HG03469 (cell line): ENCODE data around the gene ZNF541.
"Not testable (repeated sequence)": the region's sequence is repeated elsewhere in the genome, so short reads cannot be mapped to it uniquely, and the experiment has no call there.

Source experiments
- ATAC-seq: cut with Tn5 transposase; IDR thresholded peaks from one replicate; pipeline ENCODE4 v1.9.1; 2021; ENCODE audit warnings: mild to moderate bottlenecking, moderate library complexity, moderate number of reproducible peaks; ENCODE audit not compliant: unreplicated experiment

The ZNF541 gene

DNA sequence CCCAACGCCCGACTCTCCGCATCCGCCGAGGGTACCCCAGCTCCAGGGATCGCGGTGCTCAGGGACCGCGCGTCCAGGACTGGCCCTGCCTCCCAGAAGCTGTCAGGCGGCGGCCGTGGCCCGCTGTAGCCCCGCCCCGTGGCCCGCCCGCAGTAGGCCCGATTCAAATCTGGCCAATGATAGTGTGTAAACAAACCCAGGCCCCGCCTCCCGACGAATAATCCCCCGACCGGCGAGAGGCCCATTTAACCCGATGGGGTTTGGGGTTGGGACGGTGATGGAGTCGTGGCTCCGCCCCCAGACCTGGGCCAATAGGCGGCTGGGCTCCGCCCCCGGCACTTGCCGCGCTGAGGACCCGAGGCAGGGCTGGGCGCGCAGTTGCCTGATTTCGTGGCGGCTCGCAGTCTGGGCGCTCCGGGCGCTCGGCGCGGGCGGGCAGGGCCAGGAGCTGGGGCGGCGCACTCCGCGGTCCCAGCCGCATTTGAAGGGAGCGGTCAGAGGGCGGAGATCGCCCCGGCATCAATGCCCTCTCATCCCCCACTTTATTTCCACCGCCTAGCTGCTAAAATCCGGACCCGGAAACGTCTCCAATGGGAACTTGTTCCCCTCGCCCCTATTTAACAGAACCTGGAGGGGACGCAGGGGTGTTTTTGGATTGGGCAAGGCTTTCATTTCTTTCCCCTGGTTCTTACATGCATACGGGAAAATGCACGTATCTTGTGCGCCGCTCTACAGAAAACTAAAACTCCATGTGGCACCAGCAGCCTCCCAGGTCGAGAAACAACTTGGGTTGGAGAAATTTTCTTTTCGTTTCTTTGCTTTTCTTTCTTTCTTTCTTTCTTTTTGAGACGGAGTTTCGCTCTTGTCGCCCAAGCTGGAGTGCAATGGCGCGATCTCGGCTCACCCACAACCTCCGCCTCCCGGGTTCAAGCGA lies 27.6 kb upstream of the ZNF541 start:
- ATAC-seq = peak; percentile 79

DNA sequence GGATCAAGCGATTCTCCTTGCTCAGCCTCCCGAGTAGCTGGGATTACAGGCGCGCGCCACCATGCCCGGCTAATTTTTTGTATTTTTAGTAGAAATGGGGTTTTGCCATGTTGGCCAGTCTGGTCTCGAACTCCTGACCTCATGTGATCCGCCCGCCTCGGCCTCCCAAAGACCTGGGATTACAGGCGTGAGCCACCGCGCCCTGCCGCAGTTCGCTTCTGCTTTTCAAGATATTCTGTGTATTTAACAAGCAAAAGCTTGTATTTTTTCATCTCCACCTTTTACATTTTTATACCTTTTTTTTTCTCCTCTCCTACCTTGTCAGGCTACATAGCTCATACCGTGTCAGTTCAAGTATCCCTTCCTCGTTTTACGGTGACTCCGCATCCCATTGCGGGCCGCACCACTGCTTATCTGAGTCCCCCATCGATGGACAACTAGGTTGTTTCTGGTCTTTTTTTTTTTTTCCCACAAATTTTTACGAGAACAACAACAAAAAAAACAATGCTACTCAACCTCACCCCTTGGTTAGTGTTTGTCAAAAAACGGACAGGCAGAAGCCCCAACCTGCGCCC lies 26.8 kb upstream of the ZNF541 start:
- not testable (repeated sequence) for ATAC-seq

DNA sequence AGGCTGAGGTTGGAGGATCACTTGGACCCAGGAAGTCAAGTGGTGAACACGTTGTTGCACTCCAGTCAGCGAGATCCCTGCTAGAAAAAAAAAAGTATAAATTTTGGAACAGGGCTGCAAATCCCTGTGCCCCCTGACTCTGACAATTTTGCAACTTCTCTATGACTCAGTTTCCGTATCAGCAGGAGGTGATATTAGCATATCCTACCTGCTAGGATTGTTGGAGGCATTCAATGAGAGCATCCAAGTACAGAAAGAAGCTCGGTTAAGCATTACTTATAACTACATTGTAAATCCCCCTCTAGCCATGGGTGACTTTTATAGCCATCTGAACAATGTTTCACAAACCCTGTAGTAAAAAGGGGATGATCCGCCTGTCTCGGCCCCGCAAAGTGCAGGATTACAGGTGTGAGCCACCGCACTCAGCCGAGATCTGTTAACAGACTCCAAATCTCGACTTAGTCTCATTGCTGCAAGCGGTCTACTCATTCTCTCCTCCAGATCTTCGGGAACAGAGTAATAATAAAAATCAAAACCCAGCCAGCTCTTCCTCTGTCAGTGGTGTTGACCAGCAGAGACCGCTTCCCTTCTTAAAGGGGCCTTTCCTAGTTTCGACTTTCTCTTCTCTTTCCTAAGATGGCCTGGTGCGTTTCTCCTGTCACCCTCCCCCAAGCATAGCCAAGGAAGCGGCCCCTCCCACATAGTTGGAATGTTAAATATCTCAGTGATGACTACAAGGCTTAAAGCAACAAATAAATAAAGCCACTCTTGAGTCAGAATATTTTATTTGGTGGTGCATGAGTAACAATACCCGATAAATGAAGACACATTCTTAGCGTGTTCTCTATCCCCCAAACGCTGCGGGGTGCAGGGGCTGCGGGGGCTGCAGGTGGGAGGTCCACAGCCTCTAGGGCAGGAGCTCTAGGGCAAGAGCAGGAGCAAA lies 25.7 kb upstream of the ZNF541 start:
- no peak for ATAC-seq

DNA sequence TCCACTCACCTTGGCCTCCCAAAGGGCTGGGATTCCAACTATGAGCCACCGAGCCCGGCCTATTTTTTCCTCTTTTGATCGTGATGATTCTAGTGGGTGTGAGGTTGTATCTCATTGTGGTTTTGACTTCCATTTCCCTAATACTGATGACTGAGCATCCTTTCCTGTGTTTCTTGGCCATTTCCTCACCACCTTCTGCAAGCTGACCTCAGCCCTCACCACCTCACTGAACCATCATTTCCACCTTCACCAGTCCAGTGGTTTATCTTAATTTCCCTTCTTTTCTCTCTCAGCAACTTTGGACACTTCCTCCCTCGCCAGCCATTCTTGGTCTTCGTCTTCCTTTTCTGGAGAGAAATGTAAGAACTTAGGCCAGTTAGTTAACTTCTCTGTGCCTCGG lies 23.0 kb upstream of the ZNF541 start:
- no peak for ATAC-seq

DNA sequence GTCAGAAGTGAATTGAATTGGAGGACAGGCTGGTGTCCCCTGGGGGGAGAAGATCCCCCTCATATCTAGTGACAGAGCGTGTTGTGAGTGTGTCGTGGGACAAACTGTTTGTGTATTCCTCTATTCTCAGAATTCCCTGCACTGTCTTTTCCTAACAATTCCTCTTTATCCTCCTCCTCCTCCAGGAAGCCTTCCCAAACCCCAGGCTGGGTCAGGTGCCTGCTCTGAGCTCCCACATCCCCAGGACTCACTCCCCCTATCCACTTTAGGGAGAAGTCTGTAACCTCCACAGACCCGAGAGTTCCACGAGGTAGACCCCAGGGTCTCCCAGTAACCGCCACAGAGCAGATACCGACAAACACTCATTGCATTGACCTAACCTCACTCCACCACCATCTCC lies 20.9 kb upstream of the ZNF541 start:
- ATAC-seq = no peak

DNA sequence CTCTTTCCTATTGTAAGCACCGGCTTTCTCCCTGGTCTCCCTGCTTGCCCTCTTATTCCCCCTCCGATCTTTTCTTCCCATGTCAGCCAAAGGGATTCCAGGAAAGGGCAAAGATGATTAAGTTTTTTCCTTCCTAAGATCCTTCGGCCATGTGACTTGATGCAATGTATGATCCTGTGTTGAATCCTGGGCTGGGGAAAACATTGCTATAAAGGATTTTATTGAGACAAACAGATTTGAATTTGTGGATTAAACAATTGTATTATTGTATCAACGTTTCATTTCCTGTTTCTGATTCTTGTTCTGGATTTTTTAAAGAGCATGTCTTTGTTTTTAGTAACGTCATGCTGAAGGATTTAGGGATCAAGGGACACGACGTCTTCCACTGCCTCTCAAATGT lies 16.9 kb upstream of the ZNF541 start:
- no peak for ATAC-seq

DNA sequence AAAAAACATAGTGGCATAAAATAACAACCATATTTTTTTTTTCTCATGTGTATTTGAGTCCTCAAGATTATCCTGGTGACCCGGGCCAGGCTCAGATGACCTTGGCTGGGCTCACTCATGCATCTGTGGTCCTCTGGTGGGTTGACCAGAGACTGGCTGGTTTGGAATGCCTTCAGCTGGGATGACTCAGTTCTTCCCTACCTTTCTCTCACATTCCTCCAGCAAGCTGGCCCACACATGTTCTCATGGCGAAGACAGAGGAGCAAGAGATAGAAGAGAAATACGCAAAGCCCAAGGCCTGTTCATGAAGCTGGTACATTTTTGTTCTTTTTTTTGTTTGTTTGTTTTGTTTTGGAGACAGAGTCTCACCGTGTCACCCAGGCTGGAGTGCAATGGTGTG lies 14.3 kb upstream of the ZNF541 start:
- no peak for ATAC-seq

DNA sequence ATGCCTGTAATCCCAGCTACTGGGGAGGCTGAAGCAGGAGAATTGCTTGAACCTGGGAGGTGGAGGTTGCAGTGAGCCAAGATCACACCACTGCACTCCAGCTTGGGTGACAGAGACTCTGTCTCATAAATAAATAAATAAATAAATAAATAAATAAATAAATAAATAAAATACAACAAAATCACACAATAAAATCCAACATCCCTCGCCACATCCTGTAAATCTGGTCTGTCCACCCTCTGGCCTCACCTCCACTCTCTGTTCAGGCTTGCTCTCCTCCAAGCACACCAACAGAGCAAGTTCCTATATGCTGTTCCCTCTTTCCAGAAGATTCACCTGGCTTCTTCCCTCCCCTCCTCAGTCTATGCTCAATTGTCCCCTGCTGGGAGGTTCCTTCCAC lies 10.2 kb upstream of the ZNF541 start:
- not testable (repeated sequence) for ATAC-seq

DNA sequence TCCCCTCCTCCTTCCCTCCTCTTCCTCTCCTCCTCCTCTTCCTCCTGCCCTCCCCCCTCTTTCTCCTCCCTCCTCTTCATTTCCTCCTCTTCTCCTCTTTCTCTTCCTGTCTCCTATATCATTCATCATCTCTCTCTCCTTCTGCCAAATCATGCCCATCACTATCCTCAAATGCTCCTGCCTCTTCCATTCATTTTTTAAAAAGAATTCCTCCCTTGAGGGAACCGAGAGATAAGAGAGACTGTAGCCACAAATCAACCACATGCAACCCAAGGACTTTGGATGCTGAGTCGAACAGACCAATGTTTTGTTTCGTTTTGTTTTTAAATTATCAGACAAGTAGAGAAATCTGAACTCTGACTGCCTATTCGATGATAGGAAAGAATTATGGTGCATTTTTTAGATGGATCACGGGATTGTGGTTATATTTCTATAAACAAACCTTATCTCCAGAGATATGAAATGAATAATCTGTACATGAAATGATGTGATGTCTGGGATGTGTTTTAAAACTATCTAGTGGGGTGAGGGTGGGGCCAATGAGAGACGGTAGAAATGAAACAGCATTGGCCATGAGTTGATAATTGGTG lies 9.5 kb upstream of the ZNF541 start:
- no peak for ATAC-seq

DNA sequence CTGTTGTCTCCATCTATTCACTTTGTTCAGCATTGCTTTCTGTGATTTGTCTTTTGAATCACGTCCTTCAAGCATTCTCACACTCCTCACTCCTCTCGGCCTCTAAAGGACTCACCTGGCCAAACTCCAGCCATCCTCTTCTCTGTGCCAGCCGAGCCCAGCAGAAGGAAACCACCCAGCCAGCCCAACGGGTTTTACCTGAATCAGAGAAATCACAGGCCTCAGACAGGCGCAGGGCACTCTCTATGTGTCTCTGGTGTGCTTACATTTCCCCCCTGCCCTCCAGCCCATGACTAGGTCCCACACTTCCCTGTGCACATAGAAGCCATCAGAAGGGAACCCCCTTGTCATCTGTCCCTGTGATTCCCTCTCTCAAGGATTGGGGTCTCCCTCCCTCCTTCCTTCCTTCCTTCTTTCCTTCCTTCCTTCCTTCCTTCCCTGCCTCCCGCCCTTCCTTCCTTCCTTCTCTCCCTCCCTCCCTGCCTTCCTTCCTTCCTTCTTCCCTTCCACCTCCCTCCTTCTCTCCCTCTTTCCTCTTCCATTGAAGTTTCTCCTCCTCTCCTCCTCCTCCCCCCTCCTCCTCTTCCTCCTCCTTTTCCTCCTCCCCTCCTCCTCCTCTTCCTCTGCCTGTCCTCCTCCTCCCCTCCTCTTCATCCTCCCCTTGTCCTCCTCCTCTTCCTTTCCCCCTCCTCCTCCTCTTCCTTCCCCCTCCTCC lies 8.8 kb upstream of the ZNF541 start:
- ATAC-seq = no peak

DNA sequence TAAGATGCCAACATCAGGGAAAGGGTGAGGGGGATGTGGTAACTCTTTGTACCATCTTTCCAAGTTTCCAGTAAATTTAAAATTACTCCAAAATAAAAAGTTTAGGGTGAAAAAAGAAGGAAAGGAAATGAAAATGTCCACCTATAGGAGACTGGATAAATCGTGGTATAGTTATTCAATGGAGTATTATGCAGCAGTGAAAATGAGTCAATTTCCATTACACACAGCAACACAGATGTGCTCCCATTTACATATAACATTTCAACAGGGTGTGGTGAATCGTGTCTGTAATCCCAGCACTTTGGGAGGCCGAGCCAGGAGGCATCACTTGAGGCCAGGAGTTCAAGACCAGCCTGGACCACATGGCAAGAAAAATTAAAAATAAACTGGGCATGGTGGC lies 7.4 kb upstream of the ZNF541 start:
- no peak for ATAC-seq

DNA sequence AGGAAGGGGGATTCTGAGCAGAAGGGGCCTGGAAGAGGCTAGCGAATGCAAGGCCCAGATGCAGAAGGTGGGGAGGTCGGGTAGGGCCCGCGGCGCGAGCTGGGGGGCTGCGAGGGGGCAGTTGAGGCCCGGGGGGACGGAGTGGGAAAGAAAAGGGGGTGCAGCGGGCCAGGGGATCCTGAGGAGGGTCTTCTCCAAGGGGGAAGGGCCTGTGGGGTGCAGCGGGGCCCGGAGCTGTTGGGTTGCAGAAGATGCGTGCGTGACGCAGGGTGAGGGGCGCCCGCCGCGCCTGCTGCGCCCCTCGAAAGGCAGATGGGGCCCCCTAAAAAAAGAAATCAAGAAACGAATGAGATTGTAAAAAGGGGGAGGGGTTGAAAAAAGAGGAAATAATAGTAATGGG lies 313 bp downstream of the ZNF541 start:
- no peak for ATAC-seq

DNA sequence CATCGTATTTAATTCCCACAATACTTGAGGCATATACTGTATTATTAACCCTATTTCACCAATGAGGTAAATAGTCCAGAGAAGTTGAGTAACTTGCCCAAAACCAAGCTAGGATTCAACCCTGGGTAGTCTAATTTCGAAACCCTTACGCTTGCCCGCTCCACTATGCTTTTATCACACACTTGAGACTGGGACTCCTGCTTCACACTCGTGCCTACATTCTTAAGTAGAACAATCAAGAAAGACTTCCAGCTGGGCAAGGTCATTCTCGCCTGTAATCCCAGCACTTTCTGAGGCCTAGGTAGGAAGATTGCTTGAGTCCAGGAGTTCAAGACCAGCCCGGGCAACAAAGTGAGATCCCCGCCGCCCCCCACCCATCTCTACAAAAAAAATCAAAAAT lies 3.6 kb downstream of the ZNF541 start:
- ATAC-seq = no peak

DNA sequence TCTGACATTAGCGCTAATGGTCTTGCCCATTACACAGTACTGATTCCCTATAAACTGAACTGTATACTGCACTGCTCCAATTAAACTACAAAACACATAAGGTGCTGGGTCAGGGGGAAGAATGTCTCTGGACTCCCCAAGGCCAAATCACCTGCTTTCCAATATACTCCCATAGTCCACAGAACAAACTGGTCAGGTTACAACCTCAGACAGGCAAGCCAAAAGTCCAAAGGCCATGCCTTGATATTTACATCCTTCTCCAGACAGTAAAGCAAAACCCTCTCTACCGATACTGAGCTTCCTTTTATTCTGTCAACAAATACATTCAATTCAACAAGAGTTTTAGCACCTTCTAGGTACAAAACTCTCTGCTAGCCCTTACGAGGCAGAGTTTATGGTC lies 8.9 kb downstream of the ZNF541 start:
- ATAC-seq = no peak

DNA sequence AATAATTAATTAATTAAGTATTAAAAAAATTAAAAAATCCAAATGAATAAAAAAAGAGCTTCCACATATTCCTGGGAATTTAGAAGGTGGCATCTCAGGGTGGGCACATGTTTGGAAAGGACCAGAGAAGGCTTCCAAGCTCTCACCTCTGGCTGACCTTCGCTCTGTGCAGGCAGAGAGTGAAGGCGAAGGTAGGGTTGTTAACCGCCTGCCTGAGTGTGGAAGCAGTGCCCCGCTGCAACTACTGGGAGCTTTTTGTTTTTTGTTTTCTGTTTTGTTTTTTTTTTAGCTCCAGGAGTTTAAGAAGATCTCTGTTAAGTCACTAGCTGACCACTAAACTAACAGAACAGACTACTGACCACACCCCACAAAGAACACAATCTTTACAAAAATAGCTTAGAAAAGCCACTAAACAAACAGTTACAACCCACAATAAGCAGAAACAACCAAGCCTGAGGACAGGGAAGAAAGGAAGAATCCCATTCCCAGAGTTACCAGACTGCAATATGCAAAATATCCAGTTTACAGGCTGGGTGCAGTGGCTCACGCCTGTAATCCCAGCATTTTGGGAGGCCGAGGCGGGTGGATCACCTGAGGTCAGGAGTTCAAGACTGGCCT lies 11.4 kb downstream of the ZNF541 start:
- no peak for ATAC-seq

DNA sequence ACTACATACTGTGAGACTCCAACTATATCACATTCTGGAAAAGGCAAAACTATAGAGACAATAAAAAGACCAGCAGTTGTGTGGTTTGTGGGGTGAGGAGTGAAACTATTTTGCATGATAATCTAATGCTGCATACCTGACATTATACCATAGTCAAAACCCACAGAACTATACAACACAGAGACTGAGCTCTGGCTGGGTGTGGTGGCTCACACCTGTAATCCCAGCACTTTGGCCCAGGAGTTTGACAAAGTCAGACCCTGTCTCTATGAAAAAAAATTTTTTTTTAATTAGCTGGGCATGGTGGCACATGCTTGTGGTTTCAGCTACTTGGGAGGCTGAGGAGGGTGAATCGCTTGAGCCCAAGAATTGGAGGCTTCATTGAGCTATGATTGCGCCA lies 11.9 kb downstream of the ZNF541 start:
- no peak for ATAC-seq

DNA sequence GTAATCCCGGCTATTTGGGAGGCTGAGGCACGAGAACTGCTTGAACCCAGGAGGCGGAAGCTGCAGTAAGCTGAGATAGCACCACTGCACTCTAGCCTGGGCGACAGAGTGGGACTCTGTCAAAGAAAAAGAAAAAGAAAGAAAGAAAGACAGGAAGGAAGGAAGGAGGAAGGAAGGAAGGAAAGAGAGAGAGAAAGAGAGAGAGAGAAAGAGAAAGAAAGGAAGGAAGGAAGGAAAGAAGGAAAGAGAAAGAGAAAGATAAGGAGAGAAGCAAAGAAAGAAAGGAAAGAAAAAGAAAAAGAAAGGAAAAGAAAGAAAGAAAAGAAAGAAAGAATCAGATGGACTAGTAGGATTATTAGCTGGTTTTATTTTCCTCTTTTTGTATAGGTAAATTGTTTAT lies 22.8 kb downstream of the ZNF541 start:
- ATAC-seq = no peak

DNA sequence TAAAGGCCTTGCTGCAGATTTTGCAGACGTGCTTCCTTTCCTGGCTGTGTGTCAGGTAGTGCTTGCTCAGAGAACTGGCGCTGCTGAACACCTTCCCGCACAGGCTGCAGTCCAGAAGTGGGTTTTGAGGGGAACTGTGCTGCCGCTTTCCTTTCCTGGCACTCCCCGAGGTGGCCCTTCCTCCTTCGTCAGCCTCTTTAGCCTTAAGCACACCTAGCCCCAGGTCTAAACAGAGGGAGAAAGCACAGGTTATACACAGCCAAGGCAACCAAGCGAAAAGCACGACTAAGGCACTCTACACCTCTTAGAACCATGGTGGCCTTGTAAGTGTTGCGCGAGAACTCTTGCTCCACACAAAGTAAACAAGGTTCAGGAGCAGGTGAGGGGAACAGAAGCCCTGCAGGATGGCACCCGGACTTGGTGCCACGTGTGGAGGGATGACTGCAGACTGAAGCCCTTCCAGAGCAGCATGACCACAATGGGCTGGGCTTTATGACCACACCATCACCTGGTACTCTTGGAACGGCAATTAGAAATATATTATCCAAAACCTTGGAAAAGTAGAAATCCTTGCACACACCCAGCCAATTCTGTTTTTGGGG lies 23.6 kb downstream of the ZNF541 start:
- no peak for ATAC-seq

DNA sequence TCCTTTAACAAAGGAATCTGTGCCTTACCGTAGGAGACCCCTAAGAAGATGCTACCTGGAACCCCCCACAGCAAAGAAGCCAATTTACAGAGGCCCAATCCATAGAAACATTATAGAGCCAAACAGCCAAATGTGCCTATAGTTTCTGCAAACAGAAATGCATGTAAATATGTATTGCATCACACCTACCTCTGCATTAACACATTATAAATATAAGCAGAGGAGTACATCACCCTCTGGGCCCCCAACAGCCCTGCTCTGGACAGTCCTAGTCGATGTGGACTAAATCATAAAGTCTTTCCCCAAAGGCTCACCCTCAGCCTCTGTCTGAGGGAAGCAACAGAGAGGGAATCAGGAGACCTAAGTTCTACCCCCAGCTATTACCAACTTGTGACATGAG lies 25.7 kb downstream of the ZNF541 start:
- ATAC-seq = no peak
